GM23248 (cell line): Measurements from ENCODE around the gene ZNF121. TPM values are rescaled to one million over a fixed set of nuclear protein-coding genes. Genes with fewer than 3 reads are reported as not detected.

Source experiments
- DNase-seq: peaks from one replicate; pipeline ENCODE4 v3.0.0-alpha.2; 2015
- H2AFZ ChIP-seq: fragments of 200-600 bp; sonication (generic); 2 replicates; pipeline ENCODE4 v1.6.1; 2016; ENCODE audit warnings: antibody characterized with exemption
- H3F3A ChIP-seq: fragments of 200-600 bp; sonication (generic); 2 replicates; pipeline ENCODE4 v1.6.1; 2016; ENCODE audit warnings: mild to moderate bottlenecking, antibody characterized with exemption, mixed run types; ENCODE audit not compliant: insufficient read depth
- H3K27ac ChIP-seq: fragments of 200-600 bp; sonication (generic); 2 replicates; pipeline ENCODE4 v1.5.1; 2016; ENCODE audit warnings: mild to moderate bottlenecking
- H3K27me3 ChIP-seq: fragments of 200-600 bp; sonication (generic); replicated peaks from 2 replicates; pipeline ENCODE4 v1.6.1; 2016; ENCODE audit warnings: mild to moderate bottlenecking; ENCODE audit not compliant: insufficient read depth
- H3K36me3 ChIP-seq: fragments of 200-600 bp; sonication (generic); 2 replicates; pipeline ENCODE4 v1.6.1; 2016; ENCODE audit warnings: low read depth, mild to moderate bottlenecking
- H3K4me1 ChIP-seq: fragments of 200-600 bp; sonication (generic); 2 replicates; pipeline ENCODE4 v1.6.1; 2016; ENCODE audit warnings: mild to moderate bottlenecking; ENCODE audit not compliant: insufficient read depth
- H3K4me2 ChIP-seq: fragments of 200-600 bp; sonication (generic); one replicate; pipeline ENCODE4 v1.6.1; 2016; ENCODE audit warnings: mild to moderate bottlenecking; ENCODE audit not compliant: unreplicated experiment
- H3K4me3 ChIP-seq: fragments of 200-600 bp; sonication (generic); 2 replicates; pipeline ENCODE4 v1.5.1; 2016; ENCODE audit warnings: mild to moderate bottlenecking
- H3K79me2 ChIP-seq: fragments of 200-600 bp; sonication (generic); 2 replicates; pipeline ENCODE4 v1.6.1; 2016; ENCODE audit warnings: mild to moderate bottlenecking; ENCODE audit not compliant: insufficient read depth
- H3K9ac ChIP-seq: fragments of 200-600 bp; sonication (generic); 2 replicates; pipeline ENCODE4 v1.6.1; 2016; ENCODE audit warnings: mild to moderate bottlenecking
- H3K9me2 ChIP-seq: fragments of 200-600 bp; sonication (generic); 2 replicates; pipeline ENCODE4 v1.6.1; 2016; ENCODE audit warnings: mixed run types, mild to moderate bottlenecking, moderate library complexity; ENCODE audit not compliant: insufficient read depth
- H3K9me3 ChIP-seq: fragments of 200-600 bp; sonication (generic); one replicate; pipeline ENCODE4 v1.6.1; 2017; ENCODE audit warnings: low read depth
- H4K20me1 ChIP-seq: fragments of 200-600 bp; sonication (generic); 2 replicates; pipeline ENCODE4 v1.6.0; 2016; ENCODE audit not compliant: insufficient read depth
- EZH2 ChIP-seq: fragments of 200-600 bp; sonication (generic); IDR thresholded peaks from 2 replicates; pipeline ENCODE4 v1.6.1; 2018; ENCODE audit warnings: antibody characterized with exemption, mild to moderate bottlenecking; ENCODE audit not compliant: insufficient read depth, poor library complexity, severe bottlenecking
- EZH2phosphoT487 ChIP-seq: fragments of 200-600 bp; sonication (generic); IDR thresholded peaks from 2 replicates; pipeline ENCODE4 v1.6.1; 2018; ENCODE audit warnings: antibody characterized with exemption, moderate library complexity, mild to moderate bottlenecking, low read depth; ENCODE audit not compliant: insufficient read depth
- WGBS, 2 experiments: methylation state at CpG; one replicate each; pipeline ENCODE4 v1.1.6; 2015 to 2017; ENCODE audit warnings: low lambda C conversion rate in 2 of 2, low coverage in 1 of 2; ENCODE audit errors: missing lambda C conversion rate in 2 of 2; 5-methylcytosine and 5-hydroxymethylcytosine counted together
- in situ Hi-C: fragments of 300-500 bp; cut with MboI; formaldehyde crosslinking; loops from 2 replicates; pipeline ENCODE4 v1.15.0; 2020
- polyA plus RNA-seq: library from polyadenylated mRNA; unstranded; fragments of >200 nt; fragmentation: Nextera tagmentation; extraction: Ambion mirVana; gene quantifications from 2 replicates; pipeline ENCODE4 v1.2.1, GENCODE V29; 2016
- total RNA-seq: library from RNA; depleted of rRNA; stranded (reverse); fragments of >200 nt; shearing (Covaris generic); gene quantifications from 2 replicates; pipeline ENCODE4 v1.2.3, GENCODE V29; 2014; rRNA removed

The ZNF121 gene
- total and polyA plus RNA-seq, 2 experiments from 2014 or later = 7.9 to 28.4 TPM

DNA sequence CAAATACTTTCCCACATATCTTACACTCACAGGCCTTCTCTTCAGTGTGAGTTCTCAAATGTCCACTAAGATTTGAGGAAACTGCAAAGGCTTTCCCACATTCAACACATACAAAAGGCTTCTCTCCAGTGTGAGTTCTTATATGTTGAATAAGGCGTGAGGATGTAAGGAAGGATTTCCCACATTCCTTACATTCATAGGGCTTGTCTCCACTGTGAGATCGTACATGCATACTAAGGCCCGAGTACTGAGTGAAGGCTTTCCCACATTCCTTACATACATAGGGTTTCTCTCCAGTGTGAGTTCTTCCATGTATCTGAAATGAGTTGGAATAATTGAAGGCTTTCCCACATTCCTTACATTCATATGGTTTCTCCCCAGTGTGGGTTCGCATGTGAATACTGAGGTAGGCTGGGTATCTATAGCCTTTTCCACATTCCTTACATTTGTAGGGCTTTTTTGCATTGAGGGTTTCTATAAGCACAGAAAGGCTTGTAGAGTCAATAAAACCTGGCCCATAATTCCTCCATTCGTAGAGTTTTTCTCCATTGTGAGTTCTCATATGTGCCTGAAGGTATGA lies 55.5 kb downstream of the ZNF121 start:
- Histone ChIP-seq H3K27me3 (no peaks in the 10 kb centered on the region), H3K9me2 (no peaks in the 10 kb centered on the region), H3K9me3 (peaks cover 47% of the 10 kb centered on the region), H3K36me3 (peaks cover 93% of the 10 kb centered on the region), H3K4me1 (no peaks in the 10 kb centered on the region), H3K4me2 (no peak overlapping the region), H3K4me3 (peak overlapping the region; percentile 6; the same call in 1 of the 2 replicates), H3K9ac (no peak overlapping the region), H2AFZ (no peak overlapping the region), H3K79me2 (no peaks in the 10 kb centered on the region), H3F3A (peaks cover 32% of the 10 kb centered on the region), H3K27ac (no peak overlapping the region), H4K20me1 (no peaks in the 10 kb centered on the region)
- DNase-seq = peak; percentile 34
- WGBS, 2 experiments = 98% methylated on average over 5 of the region's 5 CpGs
- in situ Hi-C loops = no loop called here
- TF ChIP-seq EZH2 = no peak
- no peak for TF ChIP-seq EZH2phosphoT487

DNA sequence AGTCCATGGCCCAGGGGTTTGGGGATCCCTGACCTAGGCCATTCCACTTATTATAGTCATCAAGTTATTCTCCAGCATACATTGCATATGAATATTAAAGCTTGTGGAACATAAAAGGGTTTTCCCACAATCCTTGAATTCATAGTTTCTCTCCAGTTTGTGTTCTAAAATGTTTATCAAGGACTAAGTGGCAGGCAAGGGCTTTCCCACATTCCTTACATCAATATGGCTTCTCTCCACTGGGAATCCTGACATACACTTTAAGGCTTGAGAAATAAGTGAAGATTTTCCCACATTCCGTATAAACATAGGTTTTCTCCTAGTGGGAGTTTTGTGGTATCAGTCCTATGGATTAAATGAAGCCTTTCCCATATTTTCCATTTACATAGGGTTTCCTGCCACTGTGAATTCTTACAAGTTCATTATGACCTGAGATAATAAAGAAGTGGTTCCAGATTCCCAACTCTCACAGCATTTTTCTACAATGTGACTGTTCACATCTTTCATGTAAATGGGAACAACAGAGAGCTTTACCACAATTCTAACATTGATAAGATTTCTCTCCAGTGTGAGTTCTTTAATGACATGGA lies 60.3 kb downstream of the ZNF121 start:
- Histone ChIP-seq H3K79me2 (no peaks in the 10 kb centered on the region), H4K20me1 (no peaks in the 10 kb centered on the region), H3K9me3 (peaks cover 36% of the 10 kb centered on the region)

More for the DNA sequence above, 60.3 kb downstream of the ZNF121 start:
- Histone ChIP-seq H3K4me3 (no peak overlapping the region), H3K27ac (no peak overlapping the region), H2AFZ (no peak overlapping the region), H3K4me2 (no peak overlapping the region), H3K36me3 (peaks cover 54% of the 10 kb centered on the region), H3K27me3 (no peaks in the 10 kb centered on the region), H3F3A (peaks cover 16% of the 10 kb centered on the region), H3K9ac (no peak overlapping the region), H3K9me2 (no peaks in the 10 kb centered on the region), H3K4me1 (no peaks in the 10 kb centered on the region)
- TF ChIP-seq EZH2phosphoT487 (no peak), EZH2 (no peak)
- in situ Hi-C loops = no loop called here
- 97 to 100% methylated on average over 1 of the region's 1 CpG for WGBS, 2 experiments
- DNase-seq = peak; percentile 11

Other genes starting within 250 kb of the ZNF121 start
- 1.8 and 3.2 TPM in 2 replicates for gene ZNF177, start 221.5 kb downstream of the ZNF121 start, total RNA-seq
- gene ZNF177, start 221.5 kb downstream of the ZNF121 start, polyA plus RNA-seq = 0.61 and 1.2 TPM in 2 replicates
- gene ZNF266, start 148.9 kb downstream of the ZNF121 start, total RNA-seq = 16.1 and 18.5 TPM in 2 replicates
- 7.4 and 8.1 TPM in 2 replicates for gene ZNF266, start 148.9 kb downstream of the ZNF121 start, polyA plus RNA-seq
- gene ZNF560, start 85.9 kb downstream of the ZNF121 start, total RNA-seq = 0.25 and 1.9 TPM in 2 replicates
- gene ZNF560, start 85.9 kb downstream of the ZNF121 start, polyA plus RNA-seq = 0.16 and 0.48 TPM in 2 replicates
- gene ZNF426, start 45.9 kb downstream of the ZNF121 start, total RNA-seq = 15.7 and 17.6 TPM in 2 replicates
- 10.5 and 10.6 TPM in 2 replicates for gene ZNF426, start 45.9 kb downstream of the ZNF121 start, polyA plus RNA-seq
- gene ZNF561, start 36.7 kb upstream of the ZNF121 start, total RNA-seq = 24.8 and 33.6 TPM in 2 replicates
- 15.5 and 16.0 TPM in 2 replicates for gene ZNF561, start 36.7 kb upstream of the ZNF121 start, polyA plus RNA-seq
- 17.5 and 21.9 TPM in 2 replicates for gene ZNF562, start 90.6 kb upstream of the ZNF121 start, total RNA-seq
- 7.2 and 8.0 TPM in 2 replicates for gene ZNF562, start 90.6 kb upstream of the ZNF121 start, polyA plus RNA-seq
- gene ZNF846, start 184.2 kb upstream of the ZNF121 start, total RNA-seq = 5.9 and 7.1 TPM in 2 replicates
- 5.2 and 6.1 TPM in 2 replicates for gene ZNF846, start 184.2 kb upstream of the ZNF121 start, polyA plus RNA-seq
- 21.9 and 29.8 TPM in 2 replicates for gene FBXL12, start 234.6 kb upstream of the ZNF121 start, total RNA-seq
- gene FBXL12, start 234.6 kb upstream of the ZNF121 start, polyA plus RNA-seq = 27.1 and 28.5 TPM in 2 replicates
- 392 and 413 TPM in 2 replicates for gene UBL5, start 243.4 kb upstream of the ZNF121 start, total RNA-seq
- gene UBL5, start 243.4 kb upstream of the ZNF121 start, polyA plus RNA-seq = 605 and 606 TPM in 2 replicates